Measurements from ENCODE around the gene GPR34. TPM values are rescaled to one million over a fixed set of nuclear protein-coding genes. Genes with fewer than 3 reads are reported as not detected.
"Not testable (repeated sequence)": the region's sequence is repeated elsewhere in the genome, so short reads cannot be mapped to it uniquely, and the experiment has no call there.

The GPR34 gene
- total and polyA plus RNA-seq, 2 experiments from 2014 or later = 0.24 TPM; not detected in 1

GRCh38 chrX:41670112-41670511 lies 18.7 kb upstream of the GPR34 start:
- Histone ChIP-seq H3K9me3 (ENCODE audit: low read depth) (no peaks in the 10 kb centered on the region), H3K36me3 (peaks cover 17% of the 10 kb centered on the region), H3K4me3 (no peak overlapping the region), H3K27me3 (no peaks in the 10 kb centered on the region), H3K27ac (no peak overlapping the region), H3K4me1 (ENCODE audit: low read depth) (no peaks in the 10 kb centered on the region)
- TF ChIP-seq CTCF (IDR thresholded peaks at IDR 0.05; ENCODE audit: low read depth, low read length) = no peak
- DNase-seq (ENCODE audit: low read depth in 1 of 2, low spot score in 1 of 2) = no peak

- no peak for DNase-seq (ENCODE audit: low read depth in 1 of 2, low spot score in 1 of 2)
Measured at GRCh38 chrX:41671082-41671481, 17.7 kb upstream of the GPR34 start.

GRCh38 chrX:41672643-41673042 lies 16.1 kb upstream of the GPR34 start:
- no peak overlapping the region for H3K27ac ChIP-seq
- no peak for TF ChIP-seq CTCF (IDR thresholded peaks at IDR 0.05; ENCODE audit: low read depth, low read length)
- H3K27me3 ChIP-seq = no peaks in the 10 kb centered on the region
- H3K36me3 ChIP-seq = peaks cover 17% of the 10 kb centered on the region
- no peaks in the 10 kb centered on the region for H3K9me3 ChIP-seq (ENCODE audit: low read depth)
- H3K4me3 ChIP-seq = no peak overlapping the region
- DNase-seq (ENCODE audit: low read depth in 1 of 2, low spot score in 1 of 2) = no peak
- H3K4me1 ChIP-seq (ENCODE audit: low read depth) = no peaks in the 10 kb centered on the region

More at GRCh38 chrX:41671082-41671481, 17.7 kb upstream of the GPR34 start:
- Histone ChIP-seq H3K27ac (no peak overlapping the region), H3K27me3 (no peaks in the 10 kb centered on the region), H3K36me3 (peaks cover 17% of the 10 kb centered on the region), H3K4me1 (ENCODE audit: low read depth) (no peaks in the 10 kb centered on the region), H3K4me3 (no peak overlapping the region), H3K9me3 (ENCODE audit: low read depth) (no peaks in the 10 kb centered on the region)
- no peak for TF ChIP-seq CTCF (IDR thresholded peaks at IDR 0.05; ENCODE audit: low read depth, low read length)

GRCh38 chrX:41676361-41676760 lies 12.4 kb upstream of the GPR34 start:
- H3K4me1 ChIP-seq (ENCODE audit: low read depth); H3K36me3 ChIP-seq; H3K4me3 ChIP-seq; H3K27ac ChIP-seq; DNase-seq (ENCODE audit: low read depth in 1 of 2, low spot score in 1 of 2); H3K9me3 ChIP-seq (ENCODE audit: low read depth); H3K27me3 ChIP-seq: not testable (repeated sequence)

GRCh38 chrX:41677183-41678060 lies 11.4 kb upstream of the GPR34 start:
- no peak for TF ChIP-seq CTCF (IDR thresholded peaks at IDR 0.05; ENCODE audit: low read depth, low read length)
- Histone ChIP-seq H3K36me3 (no peaks in the 10 kb centered on the region), H3K9me3 (ENCODE audit: low read depth) (no peaks in the 10 kb centered on the region), H3K4me3 (no peak overlapping the region), H3K4me1 (ENCODE audit: low read depth) (no peaks in the 10 kb centered on the region), H3K27ac (no peak overlapping the region), H3K27me3 (no peaks in the 10 kb centered on the region)
- DNase-seq (ENCODE audit: low read depth in 1 of 2, low spot score in 1 of 2) = peak in 1 of 2 donors; percentile 27

- Histone ChIP-seq H3K4me1 (ENCODE audit: low read depth) (no peaks in the 10 kb centered on the region), H3K27ac (no peak overlapping the region), H3K27me3 (no peaks in the 10 kb centered on the region), H3K36me3 (no peaks in the 10 kb centered on the region), H3K9me3 (ENCODE audit: low read depth) (no peaks in the 10 kb centered on the region), H3K4me3 (no peak overlapping the region)
- no peak for TF ChIP-seq CTCF (IDR thresholded peaks at IDR 0.05; ENCODE audit: low read depth, low read length)
- peak in 1 of 2 donors; percentile 32 for DNase-seq (ENCODE audit: low read depth in 1 of 2, low spot score in 1 of 2)
Measured at GRCh38 chrX:41684138-41684537, 4.6 kb upstream of the GPR34 start.

All from cardiac muscle cell (in vitro differentiated cells and primary cell).